ENCODE data around the gene AOAH. TPM values are rescaled to one million over a fixed set of nuclear protein-coding genes. Genes with fewer than 3 reads are reported as not detected.
"Not testable (repeated sequence)": the region's sequence is repeated elsewhere in the genome, so short reads cannot be mapped to it uniquely, and the experiment has no call there.

The AOAH gene
- total RNA-seq, 2 experiments from 2014 or later = 17.7 to 18.0 TPM

DNA sequence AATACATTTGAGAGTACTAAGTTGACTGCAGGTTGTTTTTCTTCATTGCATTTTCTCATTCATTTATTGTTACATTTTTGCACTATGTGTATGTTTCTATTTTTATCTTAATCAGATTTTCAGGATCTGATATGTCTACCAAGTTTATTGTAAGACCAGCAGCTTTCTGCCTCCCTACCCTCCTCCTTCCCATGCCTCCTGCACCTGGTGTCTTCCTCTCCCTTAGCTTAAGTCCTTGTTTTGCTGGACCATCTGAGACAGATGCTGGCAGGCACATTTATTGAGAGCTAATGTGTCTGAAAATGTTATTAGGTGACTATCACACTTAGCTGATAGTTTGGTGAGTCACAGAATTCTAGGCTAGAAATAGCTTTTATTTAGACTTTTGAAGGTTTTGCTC is 255.1 kb downstream of the AOAH start:
- CTCF ChIA-PET = interaction anchor here (0.7 kb wide), 1 partner anchor 732 kb away, joined by 3 read pairs; no protein-coding TSS in a partner anchor
- H3K4me3 Mint-ChIP-seq = no peak overlapping the region
- ATAC-seq (no peak), DNase-seq (no peak)
- no peaks in the 10 kb centered on the region for H3K9me3 Mint-ChIP-seq (ENCODE audit: insufficient read depth)
- peaks cover 15% of the 10 kb centered on the region for H3K4me1 Mint-ChIP-seq (ENCODE audit: low read depth)
- H3K36me3 Mint-ChIP-seq (ENCODE audit: low read depth) = no peaks in the 10 kb centered on the region
- H3K27ac Mint-ChIP-seq = no peak overlapping the region
- H3K27me3 Mint-ChIP-seq (ENCODE audit: low read depth) = peaks cover 10% of the 10 kb centered on the region
- POLR2A ChIA-PET = no interaction called here

DNA sequence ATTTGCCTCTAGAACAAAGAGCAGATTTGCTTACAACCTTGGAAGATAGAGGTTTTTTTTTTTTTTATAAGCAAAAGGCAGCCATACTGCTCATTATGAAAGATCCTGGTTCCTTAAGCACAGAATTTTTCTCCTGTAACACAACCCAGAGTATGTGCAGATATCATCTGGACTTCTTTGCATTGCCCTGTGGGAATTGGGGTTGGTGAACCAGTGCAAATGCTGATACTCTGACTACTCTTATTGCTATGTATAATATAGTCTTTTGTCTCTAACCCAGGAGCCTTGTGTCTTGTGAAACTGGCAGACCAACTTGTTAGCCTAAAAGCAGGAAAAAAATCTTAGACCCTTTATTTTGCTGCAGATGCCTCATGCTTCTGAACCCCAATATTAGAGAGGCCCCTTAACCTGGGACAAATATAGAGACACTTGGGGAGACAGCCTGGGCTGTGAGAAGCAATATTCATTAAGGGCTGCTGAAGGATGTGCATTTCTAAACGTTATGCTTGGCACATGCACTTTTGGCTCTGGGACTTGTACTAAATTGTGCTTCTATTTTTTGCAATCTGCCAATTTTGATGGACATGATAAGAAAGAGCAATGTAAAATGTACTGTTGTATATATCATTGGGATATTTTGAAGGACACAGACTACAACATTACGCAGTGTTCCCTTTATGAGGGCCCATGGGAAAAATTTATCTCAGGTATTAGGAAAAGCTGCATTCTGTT is 255.8 kb downstream of the AOAH start:
- Mint-ChIP-seq H3K4me1 (ENCODE audit: low read depth) (peaks cover 8% of the 10 kb centered on the region), H3K27me3 (ENCODE audit: low read depth) (peaks cover 14% of the 10 kb centered on the region), H3K36me3 (ENCODE audit: low read depth) (no peaks in the 10 kb centered on the region), H3K27ac (no peak overlapping the region), H3K9me3 (ENCODE audit: insufficient read depth) (no peaks in the 10 kb centered on the region), H3K4me3 (no peak overlapping the region)
- ATAC-seq = no peak
- no peak for DNase-seq
- ChIA-PET POLR2A (no interaction called here), CTCF (interaction anchor here (0.7 kb wide), 1 partner anchor 732 kb away, joined by 3 read pairs; no protein-coding TSS in a partner anchor)

GRCh38 chr7:36466001-36466400 is 258.3 kb downstream of the AOAH start:
- DNase-seq; H3K27ac Mint-ChIP-seq; ATAC-seq; H3K4me1 Mint-ChIP-seq (ENCODE audit: low read depth); H3K4me3 Mint-ChIP-seq; H3K36me3 Mint-ChIP-seq (ENCODE audit: low read depth); POLR2A ChIA-PET; H3K9me3 Mint-ChIP-seq (ENCODE audit: insufficient read depth): not testable (repeated sequence)
- CTCF ChIA-PET = interaction anchor here (1.4 kb wide), 1 partner anchor 205 kb away, joined by 3 read pairs; no protein-coding TSS in a partner anchor
- peaks cover 14% of the 10 kb centered on the region for H3K27me3 Mint-ChIP-seq (ENCODE audit: low read depth)

- POLR2A ChIA-PET = no interaction called here
- CTCF ChIA-PET = interaction anchor here (1.3 kb wide), 1 partner anchor 10 kb away, joined by 4 read pairs; no protein-coding TSS in a partner anchor
- Mint-ChIP-seq H3K9me3 (ENCODE audit: insufficient read depth) (no peaks in the 10 kb centered on the region), H3K4me3 (no peak overlapping the region), H3K4me1 (ENCODE audit: low read depth) (no peaks in the 10 kb centered on the region), H3K36me3 (ENCODE audit: low read depth) (no peaks in the 10 kb centered on the region), H3K27ac (no peak overlapping the region), H3K27me3 (ENCODE audit: low read depth) (peaks cover 14% of the 10 kb centered on the region)
- ATAC-seq (no peak), DNase-seq (no peak)
Measured at GRCh38 chr7:36464271-36464670, 260.0 kb downstream of the AOAH start.

All from activated CD8-positive, alpha-beta T cell treated with anti-CD3 and anti-CD28 coated beads, Interleukin-2, amount 10 ng/mL, durations not matched to agents 7 days and 5 days (primary cell).